Fibroblast of villous mesenchyme (primary cell): ENCODE results near the gene LDLR. TPM values are rescaled to one million over a fixed set of nuclear protein-coding genes. Genes with fewer than 3 reads are reported as not detected.
"Not testable (repeated sequence)": the region's sequence is repeated elsewhere in the genome, so short reads cannot be mapped to it uniquely, and the experiment has no call there.

Experiments used
- DNase-seq: peaks from one replicate; pipeline ENCODE4 v3.0.0-alpha.2; 2010; ENCODE audit warnings: low read depth
- H3K4me3 ChIP-seq: 2 replicates; pipeline ENCODE4 v1.5.1; 2011; ENCODE audit warnings: low read depth, mild to moderate bottlenecking, low read length
- CTCF ChIP-seq: IDR thresholded peaks from 2 replicates; pipeline ENCODE4 v1.5.1; 2012; ENCODE audit warnings: low read depth, mild to moderate bottlenecking, low read length; ENCODE audit not compliant: insufficient read depth
- total RNA-seq: library from RNA; depleted of rRNA; stranded (reverse); fragments of >200 nt; gene quantifications from 2 replicates; pipeline ENCODE4 v1.2.3, GENCODE V29; 2012

LDLR gene
- total RNA-seq, 1 donor, result 392 TPM

DNA sequence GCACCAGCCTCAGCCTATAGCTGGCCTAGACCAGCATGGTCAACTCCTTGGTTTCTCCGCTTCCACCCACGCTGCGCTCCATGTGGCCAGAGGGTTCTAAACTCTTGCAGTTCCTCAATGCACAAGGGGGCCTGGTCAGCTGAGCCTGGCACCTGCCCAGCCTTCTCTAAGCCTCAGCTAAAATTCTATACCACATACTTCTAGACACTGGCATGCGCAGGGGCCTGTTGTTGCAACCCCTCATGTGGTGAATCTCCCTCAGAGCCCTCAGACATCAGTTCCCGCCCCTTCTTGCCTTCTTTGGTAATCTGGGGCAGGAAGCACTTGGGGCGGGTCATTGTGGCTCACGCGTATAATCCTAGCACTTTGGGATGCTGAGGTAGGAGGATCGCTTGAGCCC is 19.7 kb upstream of the LDLR start:
- TF ChIP-seq CTCF, result no peak

DNA sequence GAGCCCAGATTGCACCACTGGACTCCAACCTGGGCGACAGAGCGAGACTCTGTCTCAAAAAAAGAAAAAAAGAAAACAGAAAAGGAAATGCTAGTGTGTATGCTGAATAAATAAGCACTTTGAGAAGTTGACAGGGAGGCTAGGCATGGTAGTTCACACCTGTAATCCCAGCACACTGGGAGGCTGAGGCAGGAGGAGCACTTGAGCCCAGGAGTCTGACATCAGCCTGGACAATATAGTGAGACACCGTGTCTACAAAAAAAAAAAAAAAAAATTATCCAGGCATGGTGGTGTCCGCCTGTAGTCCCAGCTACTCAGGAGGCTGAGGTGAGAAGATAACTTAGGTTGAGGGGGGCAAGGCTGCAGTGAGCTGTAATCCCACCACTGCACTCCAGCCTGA is 19.1 kb upstream of the LDLR start:
- DNase-seq, result no peak
- TF ChIP-seq CTCF, result no peak
- H3K4me3 ChIP-seq, result no peak overlapping the region

More for the DNA sequence above, 19.7 kb upstream of the LDLR start:
- no peak for DNase-seq
- no peak overlapping the region for H3K4me3 ChIP-seq

DNA sequence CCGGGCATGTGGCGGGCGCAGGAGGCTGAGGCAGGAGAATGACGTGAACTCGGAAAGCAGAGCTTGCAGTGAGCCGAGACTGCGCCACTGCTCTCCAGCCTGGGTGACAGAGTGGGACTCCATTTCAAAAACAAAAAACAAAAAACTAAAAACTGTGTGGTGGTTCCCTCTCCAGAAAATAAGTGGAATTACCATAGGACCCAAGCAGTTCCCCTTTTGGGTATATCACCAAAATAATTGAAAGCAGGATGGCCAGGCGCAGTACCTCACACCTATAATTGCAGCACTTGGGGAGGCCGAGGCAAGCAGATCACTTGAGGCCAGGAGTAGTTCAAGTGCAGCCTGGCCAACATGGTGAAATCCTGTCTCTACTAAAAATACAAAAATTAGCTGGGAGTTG is 15.7 kb upstream of the LDLR start:
- no peak overlapping the region for H3K4me3 ChIP-seq
- no peak for DNase-seq
- TF ChIP-seq CTCF, result no peak

DNA sequence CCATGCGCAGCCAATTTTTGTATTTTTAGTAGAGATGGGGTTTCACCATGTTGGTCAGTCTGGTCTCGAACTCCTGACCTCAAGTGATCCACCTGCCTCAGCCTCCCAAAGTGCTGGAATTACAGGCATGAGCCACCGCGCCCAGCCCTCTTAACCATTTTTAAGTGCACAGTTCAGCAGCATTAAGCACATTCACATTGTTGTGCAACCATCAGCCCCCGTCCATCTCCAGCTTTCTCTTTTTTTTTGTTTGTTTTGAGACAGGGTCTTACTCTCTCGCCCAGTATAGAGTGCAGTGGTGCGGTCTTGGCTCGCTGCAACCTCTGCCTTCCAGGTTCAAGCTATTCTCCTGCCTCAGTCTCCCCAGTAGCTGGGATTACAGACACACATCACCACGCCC is 12.5 kb upstream of the LDLR start:
- H3K4me3 ChIP-seq, result not testable (repeated sequence)

GRCh38 chr19:11078893-11079292 is 10.4 kb upstream of the LDLR start:
- DNase-seq, result no peak
- H3K4me3 ChIP-seq, result no peak overlapping the region
- no peak for TF ChIP-seq CTCF

More for the DNA sequence above, 12.5 kb upstream of the LDLR start:
- not testable (repeated sequence) for DNase-seq

GRCh38 chr19:11079999-11080398 is 9.3 kb upstream of the LDLR start:
- no peak for TF ChIP-seq CTCF
- DNase-seq, result no peak
- H3K4me3 ChIP-seq, result no peak overlapping the region

DNA sequence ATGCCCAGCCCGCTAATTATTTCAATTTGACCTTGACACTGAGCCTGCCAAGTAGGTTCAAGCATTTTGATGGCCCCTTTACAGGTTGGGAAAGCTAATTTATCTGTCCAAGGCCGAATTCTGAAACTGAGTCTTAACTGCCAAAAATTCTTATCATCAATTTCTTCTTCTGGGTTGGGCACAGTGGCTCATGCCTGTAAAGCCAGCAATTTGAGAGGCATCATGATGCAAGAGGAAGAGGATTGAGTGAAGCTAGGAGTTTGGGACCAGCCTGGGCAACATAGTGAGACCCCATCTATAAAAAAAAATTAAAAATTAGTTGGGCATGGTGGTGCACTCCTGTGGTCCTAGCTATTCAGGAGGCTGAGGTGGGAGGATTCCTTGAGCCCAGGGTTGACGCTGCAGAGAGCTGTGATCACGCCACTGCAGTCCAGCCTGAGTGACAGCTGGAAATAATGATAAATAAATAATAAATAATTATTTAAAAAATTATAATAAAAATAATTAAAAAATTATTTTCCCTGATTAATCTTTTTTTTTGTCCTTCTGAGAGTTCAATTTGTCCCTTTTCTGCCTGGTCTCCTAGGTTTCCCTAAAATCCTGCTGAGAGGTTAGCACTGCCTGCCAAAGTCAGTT is 1.3 kb upstream of the LDLR start:
- DNase-seq, result no peak
- no peak overlapping the region for H3K4me3 ChIP-seq
- no peak for TF ChIP-seq CTCF
